A673 (cell line): Measurements from ENCODE around the gene KCNJ10.

Experiments
- CTCF ChIP-seq: fragments of 300-800, 200-600 bp; sonication (generic); conservative IDR thresholded peaks from 2 replicates; pipeline ENCODE4 v1.5.1; 2017; ENCODE audit warnings: low read depth, mild to moderate bottlenecking, antibody characterized with exemption, low read length, moderate library complexity, mixed read lengths
- EZH2 ChIP-seq: fragments of 200-600 bp; sonication (generic); IDR thresholded peaks from 2 replicates; pipeline ENCODE4 v1.6.1; 2017; ENCODE audit warnings: borderline replicate concordance, low read depth, mild to moderate bottlenecking, mixed read lengths, antibody characterized with exemption, low read length; ENCODE audit not compliant: poor library complexity, severe bottlenecking

- TF ChIP-seq CTCF (no peak), EZH2 (no peak)
These were observed 118.4 kb downstream of the KCNJ10 start for GRCh38 chr1:159951551-159951950.
